DMS 273 treated with DMSO at 0.1 percent for 48 hours (cell line): ENCODE data around the gene RANBP10.

Experiments used
- DNase-seq: peaks from one replicate; lab custom pipeline; 2025; lab: John Stamatoyannopoulos, UW

Gene RANBP10

GRCh38 chr16:67741118-67741517 lies 65.2 kb downstream of the RANBP10 start:
- DNase-seq, result no peak

DNA sequence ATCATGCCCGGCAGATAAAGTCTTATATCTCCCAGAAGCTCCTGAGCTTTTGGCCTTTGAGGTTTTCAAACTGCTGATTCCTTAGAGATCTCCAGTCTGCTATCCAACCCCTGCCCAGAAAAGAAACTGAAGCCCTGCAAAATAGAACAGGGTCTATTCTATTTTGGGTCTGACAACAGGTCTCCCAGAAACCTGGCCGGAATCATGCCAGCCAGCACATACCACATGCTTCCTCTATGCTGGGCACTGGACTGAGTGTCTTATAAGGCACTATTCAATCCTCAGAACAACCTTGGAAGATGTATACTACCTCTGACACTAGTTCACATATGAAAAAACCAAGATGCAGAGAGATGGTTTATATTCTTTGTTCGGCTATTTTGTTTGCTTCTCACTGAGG lies 66.0 kb downstream of the RANBP10 start:
- DNase-seq, result no peak

DNA sequence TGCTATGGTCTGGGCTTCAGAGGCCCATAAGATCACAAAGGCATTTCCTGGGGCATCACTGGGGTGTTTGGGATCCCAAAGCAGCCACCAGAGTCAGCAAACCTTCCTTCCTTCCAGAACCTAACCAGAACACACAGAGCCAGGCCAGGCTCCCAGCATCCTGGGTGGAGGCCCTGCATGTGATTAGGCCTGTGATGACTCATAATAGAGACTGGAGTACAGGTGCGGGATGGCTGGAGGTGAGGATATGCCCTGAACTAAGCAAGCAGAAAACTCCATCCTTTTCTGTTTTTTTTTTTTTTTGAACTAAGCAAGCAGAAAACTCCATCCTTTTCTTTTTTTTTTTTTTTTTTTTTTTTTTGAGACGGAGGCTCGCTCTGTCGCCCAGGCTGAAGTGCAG lies 69.5 kb downstream of the RANBP10 start:
- no peak for DNase-seq

DNA sequence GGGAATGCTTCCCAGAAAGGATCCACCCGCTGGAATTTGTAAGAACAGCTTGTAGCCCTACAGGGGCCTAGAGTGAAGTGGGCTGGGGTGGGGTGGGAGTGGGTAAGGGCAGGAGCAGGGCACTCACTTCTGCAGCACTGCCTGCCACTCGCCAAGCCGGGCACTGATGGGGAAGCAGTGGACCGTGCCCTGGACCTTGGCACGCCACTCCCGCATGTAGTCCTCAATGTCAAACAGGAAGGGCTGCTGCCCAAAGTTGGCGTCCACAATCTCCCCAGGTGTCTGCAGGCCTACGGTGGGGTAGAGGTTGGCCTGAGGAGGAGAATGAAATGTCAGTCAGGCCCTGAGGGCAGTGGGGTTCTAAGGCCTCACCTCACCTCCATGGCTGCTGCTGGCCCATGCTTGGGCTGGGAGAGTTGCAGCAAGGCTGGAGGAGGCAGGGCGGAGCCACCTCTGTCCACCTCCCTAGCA lies 71.6 kb downstream of the RANBP10 start:
- DNase-seq, result no peak

- DNase-seq, result no peak
Observed at GRCh38 chr16:67733734-67734470, 72.5 kb downstream of the RANBP10 start.

- no peak for DNase-seq
Observed at GRCh38 chr16:67731753-67732095, 74.6 kb downstream of the RANBP10 start.

DNA sequence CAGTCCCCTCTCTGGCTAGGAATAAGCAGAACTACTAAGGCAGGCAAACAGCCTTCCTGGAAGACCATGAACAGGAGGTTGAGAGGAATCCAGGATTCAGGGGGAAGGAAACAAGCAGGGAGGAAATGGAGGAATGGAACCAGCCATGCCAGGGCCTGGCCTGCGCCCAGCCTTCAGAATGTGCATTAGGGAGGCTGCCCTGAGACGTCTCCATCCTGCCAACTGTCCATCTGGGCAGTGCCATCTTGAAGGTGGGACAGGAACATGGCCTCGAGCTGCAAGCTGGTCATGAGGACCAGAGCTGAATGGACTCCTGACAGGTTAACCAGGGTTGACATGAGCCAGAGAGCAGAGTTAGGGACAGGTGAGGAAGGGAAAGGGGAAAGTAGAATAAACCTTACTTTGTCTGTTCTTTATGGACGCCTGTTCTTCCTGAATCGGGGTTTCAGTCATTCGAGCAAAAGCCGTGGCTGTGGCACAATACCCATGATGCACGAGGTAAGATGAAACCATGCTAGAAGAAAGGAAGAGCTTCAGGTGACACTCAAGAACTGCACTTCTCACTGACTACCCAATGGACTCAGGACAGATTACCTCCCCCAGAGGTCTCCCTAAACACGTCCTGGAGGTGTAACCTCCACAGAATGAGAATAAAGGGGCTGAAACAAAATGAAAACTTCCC lies 75.1 kb downstream of the RANBP10 start:
- no peak for DNase-seq

DNA sequence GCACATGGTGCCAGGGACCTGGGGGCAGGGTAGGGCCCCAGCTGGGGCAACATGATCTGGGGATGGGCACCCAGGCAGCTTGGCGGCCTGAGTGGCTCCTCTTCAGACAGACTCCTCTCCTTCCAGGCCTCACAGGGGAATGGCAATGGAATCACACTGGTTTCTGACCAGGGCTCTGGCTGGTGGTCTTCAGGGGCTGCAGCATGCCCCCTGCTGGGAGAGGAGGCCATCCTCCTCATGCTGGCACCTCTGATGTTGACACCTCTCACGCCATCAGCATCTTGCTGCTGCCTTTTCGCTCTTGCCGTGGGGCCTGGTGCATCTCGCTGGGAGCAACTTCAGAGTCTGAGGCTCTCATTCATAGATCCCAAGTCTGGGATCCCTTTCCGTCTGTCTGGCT lies 76.0 kb downstream of the RANBP10 start:
- no peak for DNase-seq

- no peak for DNase-seq
Observed at GRCh38 chr16:67729636-67730248, 76.6 kb downstream of the RANBP10 start.

- DNase-seq, result no peak
Observed at GRCh38 chr16:67727521-67728485, 78.6 kb downstream of the RANBP10 start.

GRCh38 chr16:67726106-67727034 lies 80.0 kb downstream of the RANBP10 start:
- no peak for DNase-seq

DNA sequence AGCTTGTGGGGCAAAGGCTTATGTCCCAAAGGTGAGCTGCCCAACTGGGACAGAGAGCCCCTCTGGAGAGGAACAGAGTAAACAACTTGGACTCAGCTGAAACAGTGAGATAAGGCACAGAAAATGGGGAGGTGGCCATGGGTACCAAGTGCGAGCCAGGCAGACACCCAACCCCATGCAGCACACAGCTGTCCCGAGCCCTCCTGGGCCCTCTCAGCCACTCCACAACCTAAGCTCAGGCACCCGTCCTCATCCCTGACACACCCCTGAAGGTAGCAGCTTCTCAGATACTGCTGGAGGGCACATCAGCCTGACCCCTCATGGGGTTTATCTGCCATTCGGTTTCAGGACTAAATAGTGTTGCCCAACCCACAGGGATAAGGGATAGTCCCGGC lies 82.5 kb downstream of the RANBP10 start:
- no peak for DNase-seq

DNA sequence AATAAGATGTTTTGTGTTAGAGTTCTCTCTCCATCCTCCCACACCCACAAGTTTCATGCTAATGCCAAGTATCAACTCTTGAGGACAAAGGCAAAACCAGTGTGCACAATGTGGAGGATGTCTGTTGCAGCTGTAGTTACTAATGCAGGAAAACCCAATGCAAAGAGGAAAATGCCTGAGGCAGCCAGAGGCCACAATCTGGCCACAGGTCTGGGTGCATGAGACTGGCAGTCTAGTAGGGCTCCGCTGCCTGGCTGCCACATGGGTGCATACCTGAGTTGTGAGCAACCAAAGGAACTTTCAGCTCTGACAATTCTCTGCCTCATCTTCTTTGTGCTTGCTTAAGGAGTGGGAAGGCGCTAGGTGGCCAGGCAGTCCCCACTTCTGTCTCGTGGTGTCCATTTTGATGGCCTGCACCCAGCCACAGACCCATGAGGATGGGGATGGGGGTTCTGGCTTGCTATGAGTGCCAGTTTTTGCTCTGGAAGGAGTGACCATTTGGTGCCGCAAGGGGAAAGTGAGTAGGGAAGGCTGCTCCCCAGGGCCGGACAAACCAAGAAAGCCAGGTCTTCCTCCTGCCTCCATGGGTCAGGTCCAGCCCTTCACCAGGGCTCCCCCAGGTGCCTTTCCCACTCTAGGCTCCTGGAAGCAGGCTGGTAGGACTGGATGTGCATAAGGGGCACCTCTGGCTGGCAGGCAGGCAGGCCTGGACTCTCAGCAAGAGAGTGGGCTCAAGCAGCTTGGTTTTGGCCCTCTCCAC lies 83.0 kb downstream of the RANBP10 start:
- no peak for DNase-seq

- DNase-seq, result no peak
Observed at GRCh38 chr16:67720236-67720635, 86.1 kb downstream of the RANBP10 start.

GRCh38 chr16:67719778-67720144 lies 86.6 kb downstream of the RANBP10 start:
- no peak for DNase-seq

GRCh38 chr16:67719048-67719777 lies 87.1 kb downstream of the RANBP10 start, which contains the start of gene GFOD2:
TSS of gene GFOD2 (minus strand) at chr16:67719316. CDS start at chr16:67685715, 33,601 bp downstream.
- peak; percentile 84 for DNase-seq

- no peak for DNase-seq
Observed at GRCh38 chr16:67718668-67719047, 87.7 kb downstream of the RANBP10 start.

DNA sequence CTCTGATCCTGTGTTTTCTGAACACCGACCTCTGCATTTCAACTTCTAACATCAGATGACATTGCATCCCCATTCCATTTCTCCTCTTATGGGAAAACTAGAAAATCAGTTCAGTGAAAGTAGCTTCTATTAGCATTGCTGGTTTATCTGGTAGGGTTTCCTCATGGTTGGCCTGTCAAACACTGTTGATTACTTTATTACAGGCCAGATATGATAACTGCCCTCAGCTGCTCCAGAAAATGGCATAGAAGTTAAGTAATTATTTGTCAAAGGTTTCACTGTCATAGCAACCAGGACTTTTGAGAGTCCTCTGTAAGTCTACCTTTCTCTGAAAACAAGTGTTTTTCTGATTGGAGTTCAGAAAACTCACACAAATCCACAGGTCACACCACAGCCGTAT lies 90.3 kb downstream of the RANBP10 start:
- DNase-seq, result no peak

- DNase-seq, result no peak
Observed at GRCh38 chr16:67714522-67714921, 91.8 kb downstream of the RANBP10 start.
